Colonic mucosa (tissue), 4 donors: ENCODE measurements around the gene CYP26A1. TPM values are rescaled to one million over a fixed set of nuclear protein-coding genes. Genes with fewer than 3 reads are reported as not detected.
A peak's percentile ranks its signal among the peaks of the same experiment; 100 is the strongest.

Experiments used
- DNase-seq: peaks from one replicate; pipeline ENCODE4 v3.0.0-alpha.2; 2020
- H3K27ac ChIP-seq: fragments of 200-600 bp; one replicate; pipeline ENCODE4 v1.8.0; 2021
- H3K27me3 ChIP-seq: fragments of 200-600 bp; one replicate; pipeline ENCODE4 v1.8.0; 2021
- H3K36me3 ChIP-seq: fragments of 200-600 bp; one replicate; pipeline ENCODE4 v1.8.0; 2021
- H3K4me1 ChIP-seq: fragments of 200-600 bp; one replicate; pipeline ENCODE4 v1.8.0; 2021; ENCODE audit warnings: mild to moderate bottlenecking
- H3K4me3 ChIP-seq: fragments of 200-600 bp; one replicate; pipeline ENCODE4 v1.8.0; 2021
- H3K9ac ChIP-seq, 2 donors: one replicate each; pipeline ENCODE4 v1.7.0; 2013; ENCODE audit warnings: control low read depth in 2 of 2, low read depth in 2 of 2, low read length in 2 of 2
- H3K9me3 ChIP-seq: fragments of 200-600 bp; one replicate; pipeline ENCODE4 v1.8.0; 2021
- CTCF ChIP-seq: fragments of 200-600 bp; IDR thresholded peaks from one replicate; pipeline ENCODE4 v1.8.0; 2022; ENCODE audit warnings: antibody characterized with exemption, mild to moderate bottlenecking
- intact Hi-C: fragments of 100-400 bp; cut with DNase I; formaldehyde crosslinking; loops from one replicate; pipeline ENCODE4 v1.14.1; 2022
- total RNA-seq, 2 donors: library from RNA; stranded (reverse); fragmentation: NEBNext Ultra II Directional in 1 of 2; extraction: Animal tissue kit (Norgen Biotek cat#: 25700) in 1 of 2; gene quantifications; one replicate each; pipeline ENCODE4 v1.2.1, GENCODE V29; 2021
- donor health status: healthy.
- donor health status: DM: no; HTN: no; CAD: no.
- donor health status: DM: no; HTN: no; CAD: no.

CYP26A1 gene
- total RNA-seq, 2 donors from 2014 or later, result not detected

GRCh38 chr10:93083743-93084539 is 10.2 kb downstream of the CYP26A1 start:
- Histone ChIP-seq H3K9ac (no peak overlapping the region), H3K36me3 (no peaks in the 10 kb centered on the region), H3K4me3 (no peak overlapping the region), H3K4me1 (no peaks in the 10 kb centered on the region), H3K9me3 (no peaks in the 10 kb centered on the region), H3K27ac (no peak overlapping the region), H3K27me3 (no peaks in the 10 kb centered on the region)
- intact Hi-C loops, result loop anchor here (5.0 kb wide), 1 partner anchor 268 kb away; no protein-coding TSS in a partner anchor
- TF ChIP-seq CTCF, result no peak
- peak; percentile 3 for DNase-seq

- no peak for TF ChIP-seq CTCF
- intact Hi-C loops, result no loop called here
- H3K36me3 ChIP-seq, result no peaks in the 10 kb centered on the region
- peak; percentile 6 for DNase-seq
- no peaks in the 10 kb centered on the region for H3K9me3 ChIP-seq
- H3K4me3 ChIP-seq, result no peak overlapping the region
- H3K4me1 ChIP-seq, result no peaks in the 10 kb centered on the region
- no peak overlapping the region for H3K27ac ChIP-seq
- H3K9ac ChIP-seq, result no peak overlapping the region
- H3K27me3 ChIP-seq, result no peaks in the 10 kb centered on the region
Measured at GRCh38 chr10:93085272-93085859, 11.7 kb downstream of the CYP26A1 start.

GRCh38 chr10:93086289-93086688 is 12.6 kb downstream of the CYP26A1 start:
- no peak for TF ChIP-seq CTCF
- H3K9ac ChIP-seq, result no peak overlapping the region
- no peaks in the 10 kb centered on the region for H3K4me1 ChIP-seq
- no peaks in the 10 kb centered on the region for H3K9me3 ChIP-seq
- intact Hi-C loops, result no loop called here
- H3K4me3 ChIP-seq, result no peak overlapping the region
- H3K27ac ChIP-seq, result no peak overlapping the region
- no peaks in the 10 kb centered on the region for H3K36me3 ChIP-seq
- H3K27me3 ChIP-seq, result no peaks in the 10 kb centered on the region
- DNase-seq, result peak; percentile 3

GRCh38 chr10:93087846-93088245 is 14.2 kb downstream of the CYP26A1 start:
- no peak for TF ChIP-seq CTCF
- intact Hi-C loops, result no loop called here
- H3K4me1 ChIP-seq, result no peaks in the 10 kb centered on the region
- H3K9ac ChIP-seq, result no peak overlapping the region
- no peak overlapping the region for H3K27ac ChIP-seq
- no peaks in the 10 kb centered on the region for H3K36me3 ChIP-seq
- DNase-seq, result no peak
- no peaks in the 10 kb centered on the region for H3K9me3 ChIP-seq
- H3K4me3 ChIP-seq, result no peak overlapping the region
- H3K27me3 ChIP-seq, result no peaks in the 10 kb centered on the region

GRCh38 chr10:93088466-93088865 is 14.8 kb downstream of the CYP26A1 start:
- Histone ChIP-seq H3K9me3 (no peaks in the 10 kb centered on the region), H3K4me1 (no peaks in the 10 kb centered on the region), H3K36me3 (no peaks in the 10 kb centered on the region), H3K27ac (no peak overlapping the region), H3K9ac (no peak overlapping the region), H3K27me3 (no peaks in the 10 kb centered on the region), H3K4me3 (no peak overlapping the region)
- peak; percentile 9 for DNase-seq
- intact Hi-C loops, result no loop called here
- no peak for TF ChIP-seq CTCF
